Measurements from ENCODE around the gene HPCAL4.

DNA sequence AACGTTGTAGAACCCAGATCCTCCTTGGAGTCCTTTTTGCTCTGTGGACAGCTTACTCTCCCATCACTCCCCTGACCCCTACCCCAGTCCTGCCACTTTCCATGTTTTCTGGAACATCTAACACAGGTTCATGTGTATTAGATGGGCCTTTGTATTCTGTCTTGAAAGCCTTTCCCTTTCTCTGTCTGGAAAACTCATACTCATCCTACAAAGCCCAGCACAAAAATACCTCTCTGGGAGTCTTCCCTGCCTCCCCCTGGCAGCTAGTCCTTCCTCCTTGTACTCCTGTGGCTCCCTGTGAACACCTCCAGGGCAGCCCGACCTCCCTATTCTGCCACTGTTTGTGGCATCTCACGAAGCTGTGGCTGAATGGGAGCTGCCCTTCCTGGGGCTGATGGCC lies 44.0 kb downstream of the HPCAL4 start:
- TF ChIP-seq, protein P1, sequence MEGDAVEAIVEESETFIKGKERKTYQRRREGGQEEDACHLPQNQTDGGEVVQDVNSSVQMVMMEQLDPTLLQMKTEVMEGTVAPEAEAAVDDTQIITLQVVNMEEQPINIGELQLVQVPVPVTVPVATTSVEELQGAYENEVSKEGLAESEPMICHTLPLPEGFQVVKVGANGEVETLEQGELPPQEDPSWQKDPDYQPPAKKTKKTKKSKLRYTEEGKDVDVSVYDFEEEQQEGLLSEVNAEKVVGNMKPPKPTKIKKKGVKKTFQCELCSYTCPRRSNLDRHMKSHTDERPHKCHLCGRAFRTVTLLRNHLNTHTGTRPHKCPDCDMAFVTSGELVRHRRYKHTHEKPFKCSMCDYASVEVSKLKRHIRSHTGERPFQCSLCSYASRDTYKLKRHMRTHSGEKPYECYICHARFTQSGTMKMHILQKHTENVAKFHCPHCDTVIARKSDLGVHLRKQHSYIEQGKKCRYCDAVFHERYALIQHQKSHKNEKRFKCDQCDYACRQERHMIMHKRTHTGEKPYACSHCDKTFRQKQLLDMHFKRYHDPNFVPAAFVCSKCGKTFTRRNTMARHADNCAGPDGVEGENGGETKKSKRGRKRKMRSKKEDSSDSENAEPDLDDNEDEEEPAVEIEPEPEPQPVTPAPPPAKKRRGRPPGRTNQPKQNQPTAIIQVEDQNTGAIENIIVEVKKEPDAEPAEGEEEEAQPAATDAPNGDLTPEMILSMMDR (IDR thresholded peaks at IDR 0.05), result no peak
- TF ChIP-seq POLR2A (IDR thresholded peaks at IDR 0.05), result no peak
